HG03565 (cell line): ENCODE measurements around the gene SEMA4B.
"Not testable (repeated sequence)": the region's sequence is repeated elsewhere in the genome, so short reads cannot be mapped to it uniquely, and the experiment has no call there.

Source experiments
- ATAC-seq: cut with Tn5 transposase; IDR thresholded peaks from one replicate; pipeline ENCODE4 v1.9.1; 2021; ENCODE audit warnings: mild to moderate bottlenecking, moderate library complexity; ENCODE audit not compliant: unreplicated experiment

Gene SEMA4B

DNA sequence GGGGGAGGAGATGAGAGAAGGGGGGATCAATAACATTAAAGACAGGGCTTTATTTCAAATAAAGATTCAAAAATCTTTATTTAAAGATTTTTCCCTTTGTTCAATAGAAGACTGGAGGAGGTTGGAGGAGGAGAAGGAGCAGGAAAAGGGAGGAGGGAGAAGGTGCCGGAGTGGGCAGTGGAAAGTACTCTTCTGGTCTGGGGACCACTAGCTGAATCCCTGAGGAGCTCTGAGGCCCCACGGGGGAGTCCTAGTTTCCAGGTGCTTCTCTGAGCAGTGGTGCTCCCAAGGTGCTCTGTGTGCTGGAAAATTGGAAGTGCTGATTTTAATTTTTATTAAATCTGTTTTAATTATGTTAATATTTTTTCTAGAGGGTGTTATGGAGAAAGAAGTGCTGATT lies 19.4 kb upstream of the SEMA4B start:
- ATAC-seq: no peak

DNA sequence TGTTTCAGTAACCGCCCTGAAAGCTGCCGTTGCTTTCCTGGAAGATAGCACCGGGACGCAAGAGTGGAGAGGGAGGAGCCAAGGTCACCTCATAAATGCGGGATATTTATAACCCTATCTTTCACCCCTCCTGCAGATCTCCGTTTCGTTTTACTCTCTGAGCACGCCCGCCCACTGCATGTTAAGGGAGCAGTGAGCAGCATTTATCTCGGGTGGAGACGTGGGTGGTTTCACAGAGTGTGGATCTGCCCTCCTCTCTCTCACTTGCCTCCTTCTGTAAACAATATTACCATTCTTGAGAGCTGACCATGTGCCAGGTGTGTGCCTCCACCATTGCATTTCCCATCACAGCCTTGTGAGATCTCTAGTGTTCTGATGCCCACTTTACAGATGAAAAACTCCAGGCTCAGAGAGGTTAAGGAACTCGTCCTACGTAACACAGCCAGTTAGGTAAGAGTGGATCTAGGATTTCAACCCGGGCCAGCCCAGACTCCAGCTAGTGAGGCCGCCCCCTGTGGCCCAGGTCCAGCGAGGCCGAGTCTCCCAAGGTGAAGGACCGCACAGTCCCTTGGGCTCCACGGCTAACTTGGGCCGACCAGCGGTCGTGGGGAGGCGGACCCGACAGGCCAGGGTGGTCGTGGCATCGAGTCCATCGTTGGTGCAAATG lies 16.9 kb upstream of the SEMA4B start:
- ATAC-seq: peak; percentile 5

DNA sequence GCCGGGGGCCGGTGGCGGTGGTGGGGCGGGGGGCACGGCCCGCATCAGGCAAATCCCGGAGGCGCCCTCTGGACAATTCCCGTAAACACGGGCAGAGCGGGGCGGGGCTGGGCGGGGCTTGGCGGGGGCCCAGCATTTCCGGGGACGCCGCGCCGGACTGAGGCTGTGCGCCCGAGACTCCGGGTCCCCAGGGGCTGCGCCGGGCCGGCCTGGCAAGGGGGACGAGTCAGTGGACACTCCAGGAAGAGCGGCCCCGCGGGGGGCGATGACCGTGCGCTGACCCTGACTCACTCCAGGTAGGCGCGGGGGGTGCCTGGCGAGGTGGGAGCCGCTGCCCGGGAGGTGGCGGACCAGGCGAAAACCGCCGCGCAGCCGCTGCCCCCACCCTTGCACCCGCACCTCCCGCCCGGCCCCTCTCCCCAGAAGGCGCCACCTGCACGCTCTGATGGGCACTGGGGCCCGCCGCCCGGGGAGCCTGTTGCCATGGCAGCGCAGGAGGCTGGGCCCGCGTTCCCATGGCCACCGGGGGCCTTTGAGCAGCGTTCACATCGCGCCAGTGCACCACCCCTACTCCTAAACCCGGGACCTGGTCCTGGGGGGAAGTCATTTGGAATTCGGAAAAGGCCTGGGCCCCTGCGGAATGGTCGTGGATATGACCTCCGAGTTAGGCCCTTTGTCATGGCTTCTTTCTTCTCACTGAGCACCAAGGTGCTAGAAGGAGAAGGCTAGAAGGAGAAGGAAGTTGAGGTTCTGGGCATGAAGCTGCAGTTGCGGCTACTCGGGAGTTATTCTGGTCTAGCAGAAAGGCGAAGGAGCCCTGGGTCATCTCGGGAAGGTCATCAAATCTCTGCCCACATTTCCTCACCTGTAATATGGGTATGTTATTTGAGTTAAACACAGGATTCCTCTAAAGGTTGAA lies 16.1 kb upstream of the SEMA4B start:
- ATAC-seq: peak; percentile 55

DNA sequence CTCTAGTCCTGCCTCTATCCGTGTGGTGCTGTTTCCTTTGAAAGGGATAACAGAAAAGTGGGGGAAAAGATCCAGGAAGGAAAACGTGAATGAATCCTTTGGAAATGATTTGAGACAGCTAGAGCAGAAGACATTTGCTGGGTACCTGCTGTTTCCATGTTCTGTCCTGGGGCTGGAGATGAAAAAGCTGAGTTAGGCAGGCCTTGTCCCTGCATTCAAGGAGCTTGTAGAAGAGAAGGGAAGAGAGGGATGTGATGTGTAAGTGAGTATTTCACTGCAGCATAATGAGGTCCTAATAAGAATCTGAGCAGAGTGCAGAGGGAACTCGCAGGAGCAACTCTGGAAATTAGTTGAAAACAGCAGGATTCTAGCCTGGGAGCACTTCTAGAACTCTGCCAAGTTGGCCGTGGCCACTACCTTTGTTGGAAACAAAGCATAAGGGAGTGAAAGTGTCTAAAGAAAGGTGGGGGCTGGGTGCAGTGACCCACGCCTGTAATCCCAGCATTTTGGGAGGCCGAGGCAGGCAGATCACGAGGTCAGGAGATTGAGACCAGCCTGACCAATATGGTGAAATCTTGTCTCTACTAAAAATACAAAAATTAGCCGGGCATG lies 13.8 kb upstream of the SEMA4B start:
- no peak for ATAC-seq

DNA sequence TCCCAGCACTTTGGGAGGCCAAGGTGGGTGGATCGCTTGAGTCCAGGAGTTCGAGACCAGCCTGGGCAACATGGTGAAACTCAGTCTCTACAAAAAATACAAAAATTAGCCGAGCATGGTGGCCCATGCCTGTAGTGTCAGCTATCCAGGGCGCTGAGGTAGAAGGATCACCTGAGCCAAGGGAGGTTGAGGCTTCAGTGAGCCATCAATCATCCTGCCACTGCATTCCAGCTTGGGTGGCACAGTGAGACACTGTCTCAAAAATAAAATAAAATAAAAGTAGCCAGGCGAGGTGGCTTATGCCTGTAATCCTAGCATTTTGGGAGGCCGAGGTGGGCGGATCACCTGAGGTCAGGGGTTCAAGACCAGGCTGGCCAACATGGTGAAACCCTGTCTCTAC lies 13.1 kb upstream of the SEMA4B start:
- not testable (repeated sequence) for ATAC-seq

DNA sequence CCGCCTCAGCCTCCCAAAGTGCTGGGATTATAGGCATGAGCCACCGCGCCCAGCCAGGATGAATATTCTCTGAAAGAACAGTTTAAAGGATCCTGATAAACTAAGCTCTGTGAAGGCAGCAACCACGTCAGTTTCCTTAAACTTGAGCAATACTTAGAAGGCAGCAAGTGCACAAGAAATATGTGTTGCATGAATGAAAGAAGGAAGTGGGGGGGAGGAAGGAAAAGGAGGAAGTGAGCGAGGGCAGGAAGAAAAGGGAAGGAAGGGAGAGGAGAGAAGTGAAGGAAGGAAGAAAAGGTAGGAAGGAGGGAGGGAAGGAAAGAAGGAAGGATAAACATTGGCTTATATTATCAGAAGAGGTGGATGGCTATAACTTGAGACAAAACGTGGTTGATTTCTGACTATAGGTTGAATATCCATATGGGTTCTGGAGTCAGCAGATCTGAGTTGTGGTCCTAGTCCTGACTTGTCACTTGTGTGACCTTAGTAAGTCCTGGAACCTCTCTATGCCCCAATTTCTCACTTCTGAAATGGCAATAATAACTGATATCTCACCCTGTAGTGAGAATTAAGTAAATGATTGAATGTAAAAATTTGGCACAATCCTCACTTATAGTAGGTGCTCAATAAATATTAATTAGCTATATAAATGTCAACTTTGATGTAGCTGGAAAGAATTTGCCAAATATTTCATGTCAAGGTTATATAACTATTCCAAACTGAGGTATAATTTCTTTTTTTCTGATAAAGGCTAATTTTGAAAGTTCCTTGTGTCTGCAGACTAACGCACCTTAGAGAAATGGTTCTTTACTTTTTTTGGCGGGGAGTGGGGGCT lies 12.0 kb upstream of the SEMA4B start:
- no peak for ATAC-seq

DNA sequence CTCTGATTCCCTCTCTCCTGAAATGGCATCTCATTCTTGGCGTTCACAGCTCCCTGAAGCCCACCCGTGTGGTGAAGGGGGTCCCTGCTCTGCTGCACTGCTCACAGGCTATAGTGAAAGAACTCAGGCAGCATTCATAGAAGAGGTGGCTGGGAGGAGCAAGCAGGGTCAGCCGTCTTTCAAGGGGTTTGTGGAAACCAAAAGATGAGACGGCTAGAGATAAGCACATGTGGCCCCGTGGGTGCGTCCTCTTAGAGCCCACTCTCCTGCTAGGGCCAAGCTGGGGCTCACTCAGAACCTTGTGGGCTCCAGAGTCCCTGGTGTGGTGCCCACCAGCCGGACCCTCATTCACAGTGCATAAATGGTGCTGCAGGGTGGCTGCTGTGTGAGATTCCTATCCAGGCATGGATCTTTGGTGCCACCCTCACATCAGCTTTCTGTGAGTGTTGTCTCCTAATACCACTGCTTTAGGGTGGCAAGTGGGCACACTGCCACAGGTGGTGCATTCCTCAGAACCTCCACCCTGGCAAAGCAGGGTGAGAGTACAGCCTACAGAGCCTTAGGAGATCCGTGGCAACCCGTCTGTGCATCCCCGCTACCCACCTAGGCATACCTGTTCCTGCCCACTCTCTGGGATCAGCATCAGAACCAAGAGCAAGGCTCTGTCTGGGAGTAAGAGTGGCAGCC lies 11.2 kb upstream of the SEMA4B start:
- ATAC-seq: no peak

DNA sequence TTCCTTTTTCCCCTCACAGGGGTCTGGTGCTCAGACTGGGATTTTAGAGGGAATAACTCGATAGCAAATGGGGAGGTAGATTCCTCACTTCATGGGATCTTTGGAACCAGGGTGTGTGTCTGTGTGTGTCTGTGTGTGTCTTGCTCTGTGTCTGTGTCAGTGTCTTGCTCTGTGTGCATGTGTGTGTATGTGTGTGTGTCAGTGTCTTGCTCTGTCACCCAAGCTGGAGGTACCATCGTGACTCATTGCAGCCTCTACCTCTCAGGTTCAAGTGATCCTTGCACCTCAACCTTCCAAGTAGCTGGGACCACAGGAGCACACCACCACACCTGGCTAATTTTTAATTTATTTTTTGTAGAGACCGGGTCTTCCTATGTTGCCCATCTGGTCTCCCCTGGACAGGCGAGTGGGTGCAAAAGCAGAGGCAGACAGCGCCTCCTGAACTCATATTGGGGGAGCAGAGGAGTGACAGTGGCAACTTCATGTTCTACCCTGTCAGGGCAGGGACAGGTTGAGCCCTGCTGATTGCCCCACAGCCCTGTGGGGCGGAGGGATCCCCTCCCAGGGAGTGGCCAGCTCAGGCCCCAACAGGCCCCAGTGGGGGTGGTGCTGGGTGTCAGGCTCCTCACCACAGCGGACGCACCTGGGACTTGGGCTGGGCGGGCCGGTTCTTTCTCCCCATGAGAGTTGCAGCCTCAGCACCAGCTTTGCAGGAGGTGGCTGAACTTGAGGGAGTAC lies 10.4 kb upstream of the SEMA4B start:
- ATAC-seq: peak; percentile 56

DNA sequence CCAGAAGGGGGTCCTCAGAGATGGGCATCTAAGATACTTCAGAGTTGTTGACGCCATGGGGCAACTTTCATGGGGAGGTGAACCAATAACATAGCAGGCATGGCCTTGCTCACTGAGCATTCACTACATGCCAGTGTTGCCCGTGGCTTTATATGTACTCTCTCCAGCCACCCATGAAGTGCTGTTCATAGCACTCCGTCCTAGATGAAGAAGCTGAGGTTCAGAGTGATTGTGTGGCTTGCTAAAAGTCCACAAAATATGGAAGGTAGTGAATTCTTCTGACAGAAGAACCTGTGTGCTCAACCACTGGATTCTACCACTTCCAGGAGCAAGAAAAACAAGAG lies 9.8 kb upstream of the SEMA4B start:
- ATAC-seq: no peak

DNA sequence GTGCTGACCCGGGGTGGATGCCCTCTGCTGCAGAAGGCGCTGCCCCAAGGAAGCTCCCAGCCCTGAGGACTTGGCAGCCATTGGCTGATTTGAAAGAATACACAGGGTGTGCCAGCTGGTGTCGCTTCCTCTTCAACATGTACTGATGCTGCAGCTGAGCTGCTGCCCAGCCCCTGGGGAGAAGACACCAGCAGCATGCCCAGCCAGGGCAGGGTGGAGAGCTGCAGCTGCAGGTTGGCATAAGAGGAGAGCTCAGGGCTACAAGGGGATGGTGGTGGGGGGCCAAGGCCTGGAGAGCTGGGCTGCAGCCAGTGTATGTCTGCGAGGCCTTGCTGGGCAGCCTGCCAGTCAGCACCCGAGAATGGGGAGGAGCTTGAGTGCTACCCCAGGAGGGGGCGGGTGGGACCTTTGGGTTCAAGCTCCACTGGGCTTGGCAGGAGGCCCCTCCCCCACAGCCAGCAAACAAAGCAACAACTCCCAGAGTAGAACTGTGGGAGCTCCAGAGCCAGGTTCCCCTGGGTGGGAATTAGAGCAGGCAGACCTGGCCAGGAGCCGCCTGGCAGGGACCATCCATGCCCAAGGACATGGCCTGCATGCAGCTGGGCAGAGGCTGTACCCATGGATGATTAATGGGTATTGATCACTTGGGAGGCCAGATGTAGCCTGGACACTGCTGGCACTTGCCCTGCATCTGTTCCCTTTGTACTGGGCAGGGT lies 9.2 kb upstream of the SEMA4B start:
- peak; percentile 54 for ATAC-seq

DNA sequence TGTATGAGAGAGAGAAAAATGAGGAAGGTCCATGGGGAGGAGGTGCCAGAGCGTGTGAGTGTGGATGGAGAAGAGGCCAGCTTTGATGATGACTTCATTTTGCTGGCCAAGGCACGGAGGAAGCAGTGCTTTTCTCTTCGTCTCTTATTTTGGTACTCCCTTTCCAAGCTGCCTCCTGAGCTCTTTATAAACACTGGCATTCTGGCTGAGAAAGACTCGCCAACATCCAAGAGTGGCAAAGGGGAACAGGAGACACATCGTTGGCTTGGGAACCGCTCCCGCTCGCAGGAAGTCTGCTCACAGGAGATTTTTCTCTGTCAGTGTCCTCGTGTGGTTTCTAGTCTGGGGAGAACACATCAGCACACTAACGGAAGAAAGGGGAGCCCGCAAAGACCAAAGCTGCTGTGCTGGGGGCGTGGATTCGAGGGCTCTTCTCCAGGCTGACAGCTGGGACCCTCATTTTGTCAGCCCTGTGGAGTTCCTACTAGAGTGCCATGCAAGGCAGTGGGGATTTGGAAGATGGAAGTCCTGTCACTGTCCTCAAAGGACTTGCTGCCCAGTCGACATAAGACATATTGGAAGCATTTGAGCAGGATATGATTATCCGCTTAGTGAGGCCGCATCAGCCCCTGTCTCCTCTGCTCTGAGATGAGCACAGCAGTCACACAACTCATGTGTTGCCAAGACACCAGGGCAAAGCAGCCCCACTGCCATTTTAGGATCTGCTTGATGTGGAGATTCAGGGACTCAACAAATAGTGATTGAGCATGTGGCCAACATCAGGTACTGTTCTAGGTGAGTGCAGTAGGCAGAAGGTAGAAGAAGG lies 8.0 kb upstream of the SEMA4B start:
- no peak for ATAC-seq

DNA sequence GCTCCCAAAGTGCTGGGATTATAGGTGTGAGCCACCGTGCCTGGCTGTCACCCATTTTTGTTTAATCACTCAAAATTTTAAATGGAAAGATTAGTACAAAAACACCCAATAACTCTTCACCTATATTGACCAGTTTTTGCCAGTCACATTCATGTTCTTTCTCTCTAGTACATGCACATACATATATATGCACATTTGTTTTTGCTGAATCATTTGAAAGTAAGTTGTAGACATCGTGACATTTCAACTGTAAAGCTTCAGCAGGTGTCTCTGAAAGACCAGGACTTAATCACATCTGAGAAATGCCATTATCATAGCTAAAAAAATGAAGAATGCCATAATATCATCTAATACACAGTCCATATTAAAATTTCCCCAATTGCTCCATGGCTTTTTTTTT lies 6.5 kb upstream of the SEMA4B start:
- ATAC-seq: no peak

DNA sequence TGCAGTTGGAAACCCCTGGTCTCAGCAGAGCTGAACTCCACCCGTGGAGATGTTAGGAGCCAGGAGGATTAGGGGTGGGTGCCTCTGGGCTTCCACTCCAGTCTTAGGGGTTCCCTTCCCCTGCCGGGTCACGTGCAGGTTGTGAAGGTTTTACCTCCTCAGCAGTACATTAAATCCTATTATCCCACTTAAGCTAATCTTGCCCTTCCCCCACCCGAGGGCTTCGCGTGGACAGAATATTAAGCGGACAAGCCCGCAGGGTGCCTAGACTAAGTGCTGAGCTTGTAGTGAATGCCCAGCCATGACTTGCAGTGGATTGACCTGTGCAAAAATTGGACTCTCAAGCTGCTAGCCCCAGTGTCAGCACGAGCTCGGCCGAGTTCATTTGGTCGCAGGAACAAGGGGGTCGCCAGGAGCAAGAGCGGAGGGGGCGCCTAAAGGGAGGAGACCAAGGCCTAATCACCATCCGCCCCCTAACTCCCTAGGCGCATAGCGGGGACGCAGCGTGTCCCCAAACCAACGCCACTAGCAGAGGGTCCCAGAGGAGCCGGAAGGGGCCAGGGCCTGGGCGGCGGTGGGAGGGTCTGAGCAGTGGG lies 498 bp upstream of the SEMA4B start:
- no peak for ATAC-seq

DNA sequence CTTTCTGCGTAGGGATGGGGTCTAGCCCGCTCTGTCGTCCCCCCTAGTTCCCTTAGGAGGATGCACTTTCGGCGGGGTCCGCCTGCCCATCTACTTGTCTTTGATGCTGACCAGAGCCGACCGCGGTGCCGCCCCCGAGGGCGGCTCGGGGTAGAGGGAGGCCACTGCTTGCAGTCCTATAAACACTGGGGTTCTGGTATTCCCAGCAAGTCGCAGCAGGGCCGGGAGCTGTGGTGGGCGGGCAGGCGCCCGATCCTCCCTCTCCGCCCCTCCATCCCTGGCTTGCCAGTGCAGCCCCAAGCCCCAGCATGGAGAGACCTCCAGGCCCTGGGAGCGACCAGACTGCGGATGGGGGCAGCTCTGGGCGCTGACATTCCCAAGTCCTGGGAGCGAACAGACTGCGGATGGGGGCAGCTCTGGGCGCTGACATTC lies 830 bp downstream of the SEMA4B start:
- no peak for ATAC-seq

DNA sequence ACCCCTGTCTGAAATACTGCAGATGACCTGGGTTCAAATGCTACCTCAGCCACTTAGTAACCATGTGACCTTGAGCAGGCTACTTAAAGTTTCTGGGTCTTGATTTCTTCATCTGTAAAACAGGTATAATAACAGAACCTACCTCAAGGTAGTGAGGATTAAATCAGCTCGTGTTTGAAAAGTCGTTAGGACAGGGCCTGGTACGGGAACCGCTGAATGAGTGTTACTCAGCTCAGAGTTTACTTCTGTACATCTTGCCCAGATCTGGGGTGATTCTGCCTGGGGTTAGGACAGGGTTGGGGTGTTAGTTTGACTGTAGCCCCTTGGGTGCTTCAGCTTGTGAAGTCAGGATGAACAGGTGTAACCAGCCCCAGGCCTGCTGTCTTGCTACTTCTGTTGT lies 1.8 kb downstream of the SEMA4B start:
- no peak for ATAC-seq

DNA sequence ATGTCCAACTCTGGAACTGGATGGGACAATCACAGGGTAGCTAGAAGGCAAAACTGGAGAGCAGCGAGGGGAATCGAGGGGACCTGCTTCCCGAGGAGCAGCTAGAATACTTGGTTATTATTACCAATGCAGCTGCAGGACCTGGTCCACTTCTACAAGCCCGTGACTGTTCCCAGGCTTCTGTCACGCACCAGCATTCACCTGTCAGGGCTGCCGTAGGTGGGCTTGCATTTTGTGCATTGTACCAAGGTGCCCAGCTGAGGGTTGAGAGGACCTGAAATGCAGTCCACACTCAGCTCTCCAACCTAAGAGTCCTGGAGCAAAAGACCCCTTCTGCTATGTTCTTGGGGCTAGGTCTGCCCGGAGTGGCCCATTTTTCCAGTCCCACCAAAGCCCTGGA lies 2.3 kb downstream of the SEMA4B start:
- ATAC-seq: no peak

DNA sequence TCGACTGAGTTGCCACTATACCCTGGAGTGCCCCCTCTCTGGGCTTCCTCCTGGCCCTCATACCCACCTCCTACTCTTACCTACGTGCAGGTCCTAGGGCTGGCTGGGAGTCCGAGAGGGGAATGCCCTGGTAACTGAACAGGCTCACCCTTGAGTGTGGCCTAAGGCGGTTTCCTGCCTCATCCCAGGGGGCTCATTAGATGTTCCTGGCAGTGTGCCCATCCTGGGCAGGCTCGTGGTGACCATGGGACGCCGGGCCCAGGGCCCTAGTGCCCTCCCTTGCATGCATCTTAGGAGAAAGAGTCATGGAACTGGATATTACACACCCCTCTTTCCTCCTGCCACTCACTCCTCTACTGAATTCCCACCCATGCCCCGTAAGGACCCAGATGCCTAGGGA lies 2.8 kb downstream of the SEMA4B start:
- no peak for ATAC-seq
